ENCODE results near the gene GUF1. TPM values are rescaled to one million over a fixed set of nuclear protein-coding genes. Genes with fewer than 3 reads are reported as not detected.

Gene GUF1
- total RNA-seq, 2 experiments from 2014 or later, result 16.7 to 21.1 TPM

- ATAC-seq (ENCODE audit: poor library complexity) (no peak), DNase-seq (no peak)
- Mint-ChIP-seq H3K27ac (no peak within 1 kb of the TSS), H3K4me1 (ENCODE audit: low read depth) (no peaks in the 10 kb centered on the region), H3K9me3 (no peaks in the 10 kb centered on the region), H3K27me3 (peaks cover 11% of the 10 kb centered on the region), H3K4me3 (no peak within 1 kb of the TSS), H3K36me3 (ENCODE audit: low read depth) (no peaks in the 10 kb centered on the region)
- Histone ChIP-seq H3K9me3 (ENCODE audit: control insufficient read depth in 1 of 2, insufficient read depth in 1 of 2, low read length in 2 of 2) (no peaks in the 10 kb centered on the region), H3K27ac (ENCODE audit: low read depth in 1 of 2, low read length in 2 of 2) (no peak within 1 kb of the TSS), H3K4me1 (ENCODE audit: insufficient read depth, low read length) (no peaks in the 10 kb centered on the region), H3K4me3 (ENCODE audit: low read length) (no peak within 1 kb of the TSS), H3K27me3 (ENCODE audit: control insufficient read depth in 1 of 2, insufficient read depth in 2 of 2, low read length in 2 of 2) (peaks cover 0 to 11% of the 10 kb centered on the region in 2 experiments), H3K36me3 (ENCODE audit: insufficient read depth, low read length) (no peaks in the 10 kb centered on the region)
- POLR2A ChIA-PET, result no interaction called here
- CTCF ChIA-PET, result no interaction called here
- TF ChIP-seq CTCF (IDR thresholded peaks at IDR 0.05), result no peak
- intact Hi-C loops (cut with DNase I, micrococcal nuclease), result no loop called here
Measured at GRCh38 chr4:44651425-44651824, 26.8 kb upstream of the GUF1 start, which contains the start of gene YIPF7. TSS of gene YIPF7 (minus strand) at chr4:44651625. CDS start at chr4:44650100, 1,525 bp downstream.

- no peak for ATAC-seq (ENCODE audit: poor library complexity)
- CTCF ChIA-PET, result no interaction called here
- no peak overlapping the region for H3K4me3 Mint-ChIP-seq
Measured at GRCh38 chr4:44652002-44652401, 26.2 kb upstream of the GUF1 start.

GRCh38 chr4:44660396-44660795 is 17.8 kb upstream of the GUF1 start:
- no peaks in the 10 kb centered on the region for H3K36me3 ChIP-seq (ENCODE audit: insufficient read depth, low read length)
- Mint-ChIP-seq H3K27ac (no peak overlapping the region), H3K36me3 (ENCODE audit: low read depth) (no peaks in the 10 kb centered on the region), H3K4me1 (ENCODE audit: low read depth) (no peaks in the 10 kb centered on the region), H3K4me3 (no peak overlapping the region), H3K27me3 (peaks cover 20% of the 10 kb centered on the region), H3K9me3 (no peaks in the 10 kb centered on the region)
- no peak for TF ChIP-seq CTCF (IDR thresholded peaks at IDR 0.05)
- DNase-seq, result no peak
- no peak overlapping the region for H3K4me3 ChIP-seq (ENCODE audit: low read length)
- no peaks in the 10 kb centered on the region for H3K9me3 ChIP-seq (ENCODE audit: control insufficient read depth in 1 of 2, insufficient read depth in 1 of 2, low read length in 2 of 2)
- H3K27me3 ChIP-seq (ENCODE audit: control insufficient read depth in 1 of 2, insufficient read depth in 2 of 2, low read length in 2 of 2), result peaks cover 0 to 3% of the 10 kb centered on the region in 2 experiments
- ATAC-seq (ENCODE audit: poor library complexity), result no peak
- intact Hi-C loops (cut with DNase I, micrococcal nuclease), result no loop called here
- H3K4me1 ChIP-seq (ENCODE audit: insufficient read depth, low read length), result no peaks in the 10 kb centered on the region
- no peak overlapping the region for H3K27ac ChIP-seq (ENCODE audit: low read depth in 1 of 2, low read length in 2 of 2)
- ChIA-PET POLR2A (no interaction called here), CTCF (no interaction called here)

More at GRCh38 chr4:44652002-44652401, 26.2 kb upstream of the GUF1 start:
- Histone ChIP-seq H3K4me3 (ENCODE audit: low read length) (no peak overlapping the region), H3K4me1 (ENCODE audit: insufficient read depth, low read length) (no peaks in the 10 kb centered on the region), H3K9me3 (ENCODE audit: control insufficient read depth in 1 of 2, insufficient read depth in 1 of 2, low read length in 2 of 2) (no peaks in the 10 kb centered on the region), H3K27ac (ENCODE audit: low read depth in 1 of 2, low read length in 2 of 2) (no peak overlapping the region), H3K36me3 (ENCODE audit: insufficient read depth, low read length) (no peaks in the 10 kb centered on the region), H3K27me3 (ENCODE audit: control insufficient read depth in 1 of 2, insufficient read depth in 2 of 2, low read length in 2 of 2) (peaks cover 0 to 11% of the 10 kb centered on the region in 2 experiments)
- no peak for TF ChIP-seq CTCF (IDR thresholded peaks at IDR 0.05)
- no peak for DNase-seq
- intact Hi-C loops (cut with DNase I, micrococcal nuclease), result no loop called here
- Mint-ChIP-seq H3K9me3 (no peaks in the 10 kb centered on the region), H3K36me3 (ENCODE audit: low read depth) (no peaks in the 10 kb centered on the region), H3K27ac (no peak overlapping the region), H3K27me3 (peaks cover 11% of the 10 kb centered on the region), H3K4me1 (ENCODE audit: low read depth) (no peaks in the 10 kb centered on the region)
- POLR2A ChIA-PET, result interaction anchor here (0.7 kb wide), 1 partner anchor 22 kb away, joined by 3 read pairs; no protein-coding TSS in a partner anchor
